RWPE2 (cell line): ENCODE data around the gene XDH.

Experiments
- ATAC-seq: fragments of 200-7000 bp; cut with Tn5 transposase; 3 replicates; pipeline ENCODE4 v1.9.1; 2021; ENCODE audit warnings: low read depth
- DNase-seq: peaks from one replicate; pipeline ENCODE4 v3.0.0-alpha.2; 2020; ENCODE audit warnings: low spot score
- H3K27ac ChIP-seq: fragments of 450-650 bp; 2 replicates; pipeline ENCODE4 v1.5.1; 2017; ENCODE audit warnings: mild to moderate bottlenecking; ENCODE audit not compliant: poor library complexity, severe bottlenecking
- H3K27me3 ChIP-seq: fragments of 250-450 bp; sonication (Bioruptor Pico); 2 replicates; pipeline ENCODE4 v1.5.1; 2021; ENCODE audit warnings: mild to moderate bottlenecking, moderate library complexity; ENCODE audit not compliant: insufficient read depth, poor library complexity, severe bottlenecking
- H3K36me3 ChIP-seq: fragments of 250-450 bp; sonication (Bioruptor Pico); 2 replicates; pipeline ENCODE4 v1.5.1; 2020; ENCODE audit warnings: low read depth, mild to moderate bottlenecking, moderate library complexity
- H3K4me1 ChIP-seq: fragments of 250-450 bp; sonication (Bioruptor Pico); 2 replicates; pipeline ENCODE4 v1.5.1; 2021; ENCODE audit warnings: mild to moderate bottlenecking, moderate library complexity; ENCODE audit not compliant: insufficient read depth, poor library complexity, severe bottlenecking
- H3K4me3 ChIP-seq: fragments of 250-450 bp; sonication (Bioruptor Pico); 2 replicates; pipeline ENCODE4 v1.5.1; 2021; ENCODE audit warnings: mild to moderate bottlenecking, moderate library complexity; ENCODE audit not compliant: severe bottlenecking
- H3K9me3 ChIP-seq: fragments of 250-450 bp; sonication (Bioruptor Pico); 2 replicates; pipeline ENCODE4 v1.5.1; 2021; ENCODE audit warnings: mild to moderate bottlenecking, moderate library complexity; ENCODE audit not compliant: severe bottlenecking
- CTCF ChIP-seq: fragments of 450-650 bp; IDR thresholded peaks from one replicate; pipeline ENCODE4 v1.5.1; 2017; ENCODE audit warnings: mild to moderate bottlenecking, moderate library complexity; ENCODE audit not compliant: poor library complexity, severe bottlenecking

XDH gene

DNA sequence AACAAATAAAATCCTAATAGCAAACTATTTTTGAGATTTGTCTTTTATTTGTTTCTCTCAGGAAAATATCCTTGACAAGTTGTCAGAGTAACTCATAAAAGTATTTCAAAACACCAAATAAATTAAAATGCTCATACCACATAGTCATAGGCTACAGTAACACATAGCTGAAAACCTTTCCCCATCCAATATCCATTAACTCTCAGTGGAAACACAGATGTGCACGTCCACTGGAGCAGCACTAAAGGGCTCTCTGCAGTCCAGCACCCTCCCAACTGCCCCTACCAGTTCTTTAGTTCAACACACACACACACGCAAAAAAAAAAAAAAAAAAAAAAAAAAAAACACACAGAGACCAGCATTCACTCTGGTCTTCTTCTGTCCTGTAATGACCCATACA, 879 bp upstream of the XDH start:
- H3K4me1 ChIP-seq: peaks cover 40% of the 10 kb centered on the region
- ATAC-seq (no peak), DNase-seq (no peak)
- peak overlapping the region; percentile 57 for H3K27ac ChIP-seq
- H3K36me3 ChIP-seq: peaks cover 12% of the 10 kb centered on the region
- H3K9me3 ChIP-seq: peaks cover 3% of the 10 kb centered on the region
- no peak for TF ChIP-seq CTCF
- H3K27me3 ChIP-seq: no peaks in the 10 kb centered on the region
- no peak overlapping the region for H3K4me3 ChIP-seq

GRCh38 chr2:31413862-31414550, 536 bp downstream of the XDH start:
- ATAC-seq (peak; percentile 45), DNase-seq (no peak)
- Histone ChIP-seq H3K4me1 (peaks cover 44% of the 10 kb centered on the region), H3K27me3 (no peaks in the 10 kb centered on the region), H3K27ac (peak overlapping the region; percentile 57), H3K4me3 (peak overlapping the region; percentile 29), H3K36me3 (peaks cover 25% of the 10 kb centered on the region), H3K9me3 (peaks cover 3% of the 10 kb centered on the region)
- peak; percentile 74 for TF ChIP-seq CTCF

DNA sequence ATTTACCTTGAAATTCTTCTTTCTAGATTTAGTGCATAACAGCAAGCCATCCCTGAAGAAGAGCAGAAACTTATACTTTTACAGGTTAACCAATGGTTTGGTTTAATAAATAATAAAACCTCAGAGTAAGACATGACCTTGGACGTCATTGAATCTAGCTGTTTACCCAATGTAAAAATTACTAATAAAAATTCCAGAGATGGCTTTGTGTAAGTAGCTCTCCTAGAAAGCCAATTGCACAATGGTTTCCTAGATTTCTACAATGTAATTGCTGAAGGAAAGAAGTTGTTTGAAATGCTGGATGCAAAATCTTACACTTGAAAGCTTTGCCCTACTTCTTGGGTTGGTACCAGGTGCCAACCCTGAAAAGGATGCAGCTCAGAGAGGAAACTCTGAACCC, 1.5 kb downstream of the XDH start:
- Histone ChIP-seq H3K4me1 (peaks cover 44% of the 10 kb centered on the region), H3K27me3 (no peaks in the 10 kb centered on the region), H3K27ac (peak overlapping the region; percentile 57), H3K9me3 (no peaks in the 10 kb centered on the region), H3K4me3 (peak overlapping the region; percentile 29), H3K36me3 (peaks cover 25% of the 10 kb centered on the region)
- TF ChIP-seq CTCF: no peak
- DNase-seq: no peak
- ATAC-seq: no peak

DNA sequence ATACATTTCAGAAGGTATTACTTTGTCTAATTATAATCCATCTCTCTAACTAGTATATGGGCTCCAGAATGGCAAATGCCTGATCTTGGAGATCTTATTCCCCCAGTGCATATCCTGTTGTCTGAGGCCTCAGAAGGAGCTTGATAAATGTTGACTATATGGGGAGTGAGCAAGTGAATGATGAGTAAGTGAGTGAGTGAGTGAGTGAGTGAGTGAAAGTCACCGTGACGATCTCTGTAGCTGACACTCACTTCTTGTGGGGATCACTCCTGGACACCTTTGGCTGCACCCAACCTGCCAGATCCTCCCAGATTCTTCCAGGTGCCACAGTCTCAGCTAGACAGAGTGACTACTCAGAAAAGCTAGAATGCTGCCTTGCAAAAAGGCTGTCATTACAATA, 2.8 kb downstream of the XDH start:
- H3K27me3 ChIP-seq: no peaks in the 10 kb centered on the region
- no peaks in the 10 kb centered on the region for H3K9me3 ChIP-seq
- peaks cover 25% of the 10 kb centered on the region for H3K36me3 ChIP-seq
- ATAC-seq: no peak; the same call in 2 of the 3 replicates
- peaks cover 44% of the 10 kb centered on the region for H3K4me1 ChIP-seq
- no peak for DNase-seq
- no peak overlapping the region for H3K4me3 ChIP-seq
- H3K27ac ChIP-seq: peak overlapping the region; percentile 57
- TF ChIP-seq CTCF: no peak
